ENCODE results near the gene PSMD2.
A peak's percentile ranks its signal among the peaks of the same experiment; 100 is the strongest.

Gene PSMD2

GRCh38 chr3:184283681-184284080 is 15.4 kb upstream of the PSMD2 start:
- DNase-seq, result no peak

GRCh38 chr3:184284696-184285095 is 14.3 kb upstream of the PSMD2 start:
- DNase-seq, result peak; percentile 70

- peak; percentile 73 for DNase-seq
Observed at GRCh38 chr3:184289426-184289938, 9.6 kb upstream of the PSMD2 start.

GRCh38 chr3:184290331-184290730 is 8.7 kb upstream of the PSMD2 start:
- no peak for DNase-seq

- no peak for DNase-seq
Observed at GRCh38 chr3:184291044-184291737, 7.8 kb upstream of the PSMD2 start.

GRCh38 chr3:184291738-184292445 is 7.1 kb upstream of the PSMD2 start:
- no peak for DNase-seq

GRCh38 chr3:184295771-184296170 is 3.3 kb upstream of the PSMD2 start:
- DNase-seq, result no peak

- no peak for DNase-seq
Observed at GRCh38 chr3:184296616-184297015, 2.4 kb upstream of the PSMD2 start.

- no peak for DNase-seq
Observed at GRCh38 chr3:184299488-184300377, 692 bp downstream of the PSMD2 start.

- no peak for DNase-seq
Observed at GRCh38 chr3:184300378-184300720, 1.3 kb downstream of the PSMD2 start.

GRCh38 chr3:184305577-184305976 is 6.5 kb downstream of the PSMD2 start:
- no peak for DNase-seq

- no peak for DNase-seq
Observed at GRCh38 chr3:184306341-184306972, 7.4 kb downstream of the PSMD2 start.

- no peak for DNase-seq
Observed at GRCh38 chr3:184307915-184308314, 8.9 kb downstream of the PSMD2 start.

GRCh38 chr3:184308744-184309143 is 9.7 kb downstream of the PSMD2 start:
- no peak for DNase-seq

GRCh38 chr3:184311633-184312032 is 12.6 kb downstream of the PSMD2 start:
- no peak for DNase-seq

GRCh38 chr3:184314363-184314699 is 15.3 kb downstream of the PSMD2 start, which contains the start of gene EIF4G1:
EIF4G1 (plus strand) TSS chr3:184314606; CDS start chr3:184315797, 1,191 bp downstream.
- peak; percentile 95 for DNase-seq

GRCh38 chr3:184314700-184315542 is 15.9 kb downstream of the PSMD2 start:
- DNase-seq, result peak; percentile 50

- DNase-seq, result no peak
Observed at GRCh38 chr3:184315543-184315867, 16.5 kb downstream of the PSMD2 start.

- DNase-seq, result no peak
Observed at GRCh38 chr3:184315871-184316661, 17.0 kb downstream of the PSMD2 start.

GRCh38 chr3:184316792-184317191 is 17.8 kb downstream of the PSMD2 start:
- no peak for DNase-seq

- no peak for DNase-seq
Observed at GRCh38 chr3:184317201-184317600, 18.2 kb downstream of the PSMD2 start.

Data from NCI-H1436 (cell line).